HG02798 (cell line): ENCODE results near the gene ZC3H11A.
"Not testable (repeated sequence)": the region's sequence is repeated elsewhere in the genome, so short reads cannot be mapped to it uniquely, and the experiment has no call there.

Experiments
- ATAC-seq: cut with Tn5 transposase; IDR thresholded peaks from one replicate; pipeline ENCODE4 v1.9.1; 2021; ENCODE audit warnings: mild to moderate bottlenecking; ENCODE audit not compliant: unreplicated experiment, poor library complexity

ZC3H11A gene

DNA sequence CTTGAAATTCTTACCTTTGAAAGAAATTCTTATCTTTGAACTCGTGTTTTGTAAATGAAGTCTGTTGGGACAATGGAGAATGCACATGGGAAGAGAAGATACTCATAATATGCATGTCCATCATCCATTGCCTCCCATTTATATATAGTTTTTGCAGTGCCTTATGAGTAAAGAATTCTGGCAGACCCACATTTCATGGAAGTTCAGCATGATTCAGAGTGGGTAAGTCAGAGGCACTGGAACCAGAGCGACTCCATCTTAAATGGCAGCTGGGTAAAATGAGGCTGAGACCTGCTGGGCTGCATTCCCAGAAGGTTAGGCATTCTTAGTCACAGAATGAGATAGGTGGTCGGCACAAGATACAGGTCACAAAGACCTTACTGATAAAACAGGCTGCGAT lies 16.6 kb upstream of the ZC3H11A start:
- no peak for ATAC-seq

DNA sequence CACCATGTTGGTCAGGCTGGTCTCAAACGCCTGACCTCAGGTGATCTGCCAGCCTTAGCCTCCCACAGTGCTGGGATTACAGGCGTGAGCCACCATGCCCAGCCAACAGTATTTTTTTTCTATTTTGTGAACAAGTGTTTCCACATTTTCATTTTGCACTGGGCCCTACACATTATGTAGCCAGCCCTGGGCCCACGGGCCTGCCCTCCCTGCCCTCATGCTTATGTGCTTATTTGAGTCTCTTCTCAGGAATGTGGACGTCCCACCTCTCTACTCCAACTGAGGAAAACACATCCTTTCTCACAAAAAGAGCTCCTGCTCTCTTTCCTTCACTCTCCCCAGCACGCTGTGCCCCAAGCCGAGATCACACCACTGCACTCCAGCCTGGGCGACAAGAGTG lies 13.5 kb upstream of the ZC3H11A start:
- no peak for ATAC-seq

DNA sequence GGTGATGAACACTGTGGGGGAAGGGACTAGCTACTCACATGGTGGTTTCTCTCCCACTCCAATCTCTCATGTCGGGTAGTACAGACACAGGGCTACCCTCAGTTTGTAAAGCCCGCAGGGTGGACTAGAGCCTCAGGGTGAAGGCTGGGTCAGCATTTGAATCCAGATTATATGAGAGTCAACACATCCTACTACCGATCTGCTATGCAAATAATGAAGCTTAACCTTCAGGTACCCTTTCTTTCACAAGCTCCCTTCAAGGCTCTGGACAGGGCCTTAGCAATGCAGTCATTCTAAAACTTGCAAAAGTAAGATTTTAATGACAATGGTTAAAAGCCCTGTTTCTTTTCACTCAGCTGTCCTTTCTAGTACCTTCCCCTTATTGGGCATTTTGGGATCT lies 5.5 kb upstream of the ZC3H11A start:
- no peak for ATAC-seq

DNA sequence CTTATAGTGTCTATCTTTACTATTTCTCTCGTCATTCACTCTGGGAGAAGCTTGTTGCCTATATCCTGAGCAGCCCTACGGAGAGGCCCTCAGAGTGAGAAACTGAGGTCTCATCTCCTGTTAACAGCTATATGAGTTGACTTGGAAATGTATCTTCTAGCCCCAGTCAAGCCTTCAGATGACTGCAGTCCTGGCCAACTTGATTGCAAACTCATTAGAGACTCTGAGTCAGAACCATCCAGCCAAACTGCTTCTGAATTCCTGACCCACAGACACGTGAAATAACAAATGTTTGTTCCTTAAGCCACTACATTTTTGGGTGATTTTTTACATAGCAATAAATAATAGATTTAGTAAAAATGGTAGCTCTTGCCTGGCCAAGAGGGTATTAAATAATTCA lies 3.9 kb upstream of the ZC3H11A start:
- no peak for ATAC-seq

DNA sequence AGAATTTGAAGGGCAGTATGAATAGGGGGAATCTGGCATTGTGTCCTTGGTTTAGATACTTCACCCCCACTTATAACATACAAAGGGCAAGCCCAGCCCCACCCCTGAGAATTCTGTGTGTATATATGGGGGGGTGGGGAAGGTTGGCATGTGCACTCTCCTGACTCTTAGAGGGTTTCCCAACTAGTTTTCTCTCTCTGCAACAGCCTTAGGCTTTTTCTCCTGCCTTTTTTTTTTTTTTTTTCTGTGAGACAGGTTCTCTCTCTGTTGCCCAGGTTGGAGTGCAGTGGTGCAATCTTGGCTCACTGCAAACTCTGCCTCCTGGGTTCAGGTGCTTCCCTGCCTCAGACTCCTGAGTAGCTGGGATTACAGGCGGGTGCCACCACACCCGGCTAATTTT lies 2.9 kb upstream of the ZC3H11A start:
- no peak for ATAC-seq

DNA sequence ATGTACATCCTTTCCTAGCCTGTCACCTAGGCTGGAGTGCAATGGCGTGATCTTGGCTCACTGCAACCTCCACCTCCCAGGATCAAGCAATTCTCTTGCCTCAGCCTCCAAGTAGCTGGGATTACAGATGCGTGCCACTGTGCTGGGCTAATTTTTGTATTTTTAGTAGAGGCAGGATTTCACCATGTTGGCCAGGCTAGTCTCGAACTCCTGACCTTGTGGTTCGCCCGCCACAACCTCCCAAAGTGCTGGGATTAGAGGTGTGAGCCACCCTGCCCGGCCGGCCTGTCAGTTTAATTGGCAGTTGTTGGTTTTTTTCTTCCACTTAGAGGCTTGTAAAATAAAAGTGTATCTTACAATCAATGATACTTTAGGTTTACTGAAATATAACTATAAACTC lies 1.9 kb upstream of the ZC3H11A start:
- ATAC-seq: not testable (repeated sequence)

DNA sequence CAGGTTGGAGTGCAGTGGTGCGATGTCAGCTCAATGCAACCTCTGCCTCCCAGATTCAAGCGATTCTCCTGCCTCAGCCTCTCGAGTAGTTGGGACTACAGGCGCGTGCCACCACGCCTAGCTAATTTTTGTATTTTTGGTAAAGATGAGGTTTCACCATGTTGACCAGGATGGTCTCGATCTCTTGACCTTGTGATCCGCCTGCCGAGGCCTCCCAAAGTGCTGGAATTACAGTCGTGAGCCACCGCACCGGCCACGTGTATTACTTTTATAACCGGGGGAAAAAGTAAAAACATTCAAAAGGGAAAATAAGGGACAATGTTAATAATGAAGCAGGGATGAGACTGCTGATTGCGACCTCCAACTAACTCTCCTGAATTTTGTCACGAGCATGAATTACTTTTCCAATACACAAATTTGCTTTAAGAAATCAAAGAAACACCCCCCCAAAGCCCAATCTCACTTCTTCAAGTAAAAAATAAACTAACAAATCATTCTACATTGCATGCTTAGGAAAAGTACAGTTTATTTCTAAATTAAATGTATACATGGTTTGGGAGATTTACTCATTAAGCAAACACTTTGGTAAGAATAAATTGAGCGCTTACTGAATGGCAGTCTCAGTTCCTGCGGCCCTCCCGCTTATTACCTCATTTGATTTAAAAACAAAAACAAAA lies 521 bp upstream of the ZC3H11A start:
- ATAC-seq: no peak

DNA sequence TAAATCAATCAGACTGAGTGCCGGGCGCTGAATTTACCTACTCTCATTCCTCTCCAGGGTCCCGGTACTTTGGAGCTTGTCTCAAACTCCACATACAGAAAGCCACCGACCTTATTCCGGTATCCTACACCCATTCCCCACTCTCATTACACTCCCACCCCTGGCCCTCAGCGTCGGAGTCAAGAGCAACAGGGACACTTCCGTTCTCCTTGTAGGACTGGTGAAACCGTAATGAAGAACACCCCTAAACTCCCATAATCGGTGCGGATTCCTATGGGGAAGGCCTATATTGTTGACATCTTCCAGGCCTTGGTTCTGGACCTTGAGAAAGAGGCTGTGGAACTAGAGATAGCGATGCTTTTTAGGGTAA lies 798 bp downstream of the ZC3H11A start:
- ATAC-seq: peak; percentile 28

DNA sequence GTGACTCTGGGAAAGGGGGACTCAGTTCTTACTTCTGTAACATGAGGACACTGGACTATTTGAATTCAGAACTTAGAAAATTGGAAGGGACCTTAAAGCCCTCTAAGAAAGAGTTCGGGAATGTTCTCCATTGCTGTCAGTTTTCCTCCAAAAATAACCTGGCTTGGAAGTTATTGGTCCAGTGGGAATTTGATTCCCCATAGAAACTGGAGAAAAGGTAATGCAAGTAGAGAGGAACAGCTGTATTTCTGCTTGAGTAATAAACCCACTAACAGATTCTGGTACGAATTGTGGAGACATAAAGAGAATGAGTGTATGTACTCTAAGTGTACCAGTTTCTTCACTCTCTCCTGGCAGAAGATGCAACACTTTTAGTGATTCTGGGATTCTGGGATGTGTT lies 1.8 kb downstream of the ZC3H11A start:
- ATAC-seq: no peak

DNA sequence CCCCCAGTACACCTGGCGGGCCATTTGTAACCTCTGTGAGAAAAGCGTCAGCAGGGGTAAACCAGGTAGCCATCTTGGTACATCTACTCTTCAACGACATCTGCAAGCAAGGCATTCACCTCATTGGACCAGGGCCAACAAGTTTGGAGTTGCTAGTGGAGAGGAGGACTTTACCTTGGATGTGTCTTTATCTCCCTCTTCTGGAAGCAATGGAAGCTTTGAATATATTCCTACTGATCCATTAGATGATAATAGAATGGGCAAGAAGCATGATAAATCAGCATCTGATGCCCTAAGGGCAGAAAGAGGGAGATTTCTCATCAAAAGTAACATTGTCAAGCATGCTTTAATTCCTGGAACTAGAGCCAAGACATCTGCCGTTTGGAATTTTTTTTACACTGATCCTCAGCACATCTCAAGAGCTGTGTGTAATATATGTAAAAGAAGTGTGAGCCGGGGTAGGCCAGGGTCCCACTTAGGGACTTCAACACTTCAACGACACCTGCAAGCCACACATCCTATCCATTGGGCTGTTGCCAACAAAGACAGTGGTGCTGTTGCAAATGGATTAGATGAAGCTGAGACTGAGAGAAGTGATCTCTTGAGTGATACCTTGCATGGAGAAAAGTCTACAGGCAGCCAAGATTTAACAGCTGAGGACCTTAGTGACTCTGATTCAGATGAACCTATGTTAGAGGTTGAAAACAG lies 2.7 kb downstream of the ZC3H11A start:
- no peak for ATAC-seq

DNA sequence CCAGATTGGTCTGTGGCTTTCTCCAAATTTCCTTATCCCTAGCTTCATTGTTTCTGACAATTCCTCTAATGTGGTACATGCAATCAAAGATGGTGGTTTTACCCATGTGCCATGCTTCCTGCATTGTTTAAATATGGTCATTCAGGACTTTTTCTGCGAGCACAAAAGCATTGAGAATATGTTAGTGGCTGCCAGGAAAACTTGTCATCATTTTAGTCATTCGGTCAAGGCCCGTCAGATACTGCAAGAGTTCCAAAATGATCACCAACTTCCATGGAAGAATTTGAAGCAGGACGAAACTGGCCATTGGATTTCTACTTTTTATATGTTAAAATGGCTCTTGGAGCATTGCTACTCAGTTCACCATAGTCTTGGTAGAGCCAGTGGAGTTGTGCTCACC lies 3.7 kb downstream of the ZC3H11A start:
- ATAC-seq: no peak

DNA sequence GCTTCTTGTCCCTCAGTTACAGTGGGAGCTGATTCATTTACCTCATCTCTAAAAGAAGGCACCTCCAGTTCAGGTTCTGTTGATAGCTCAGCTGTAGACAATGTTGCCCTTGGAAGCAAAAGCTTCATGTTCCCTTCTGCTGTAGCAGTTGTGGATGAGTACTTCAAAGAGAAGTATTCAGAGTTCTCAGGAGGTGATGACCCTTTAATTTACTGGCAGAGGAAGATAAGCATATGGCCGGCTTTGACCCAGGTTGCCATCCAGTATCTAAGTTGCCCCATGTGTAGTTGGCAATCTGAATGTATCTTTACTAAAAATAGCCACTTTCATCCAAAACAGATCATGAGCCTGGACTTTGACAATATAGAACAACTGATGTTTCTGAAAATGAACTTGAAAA lies 4.5 kb downstream of the ZC3H11A start:
- ATAC-seq: no peak

DNA sequence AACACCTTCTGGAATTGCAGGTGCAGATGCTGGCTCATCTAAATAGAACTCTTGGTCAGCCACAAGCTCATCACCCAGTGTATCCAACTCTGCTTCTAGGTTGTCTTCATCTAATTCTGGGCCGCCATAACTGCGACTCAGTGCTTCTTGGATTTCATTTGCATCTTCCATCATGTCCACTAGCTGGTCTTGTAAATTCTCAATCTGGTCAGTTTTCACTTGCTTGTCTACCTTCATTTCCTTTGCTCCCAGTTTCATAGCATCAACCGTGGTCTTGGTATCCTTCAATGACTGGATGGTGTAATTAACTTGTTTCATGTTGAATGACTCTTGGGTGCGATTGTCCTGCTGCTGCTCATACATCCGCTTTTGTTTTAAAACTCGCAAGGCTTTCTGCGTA lies 10.3 kb downstream of the ZC3H11A start:
- no peak for ATAC-seq

DNA sequence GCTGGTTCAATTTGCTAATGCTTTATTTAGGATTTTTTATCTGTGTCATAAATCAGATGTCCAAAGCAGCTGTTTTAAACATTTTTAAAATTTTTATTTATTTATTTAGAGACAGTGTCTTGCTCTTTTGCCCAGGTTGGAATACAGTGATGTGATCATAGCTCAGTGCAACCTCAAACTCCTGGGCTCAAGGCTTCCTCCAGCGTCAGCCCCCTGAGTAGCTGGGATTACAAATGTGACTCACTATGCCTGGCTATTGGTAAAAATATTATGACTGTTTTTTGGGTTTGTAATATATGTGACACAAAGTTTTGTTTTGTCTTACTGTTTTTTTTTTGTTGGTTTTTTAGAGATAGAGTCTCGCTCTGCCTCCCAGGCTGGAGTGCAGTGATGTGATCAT lies 11.8 kb downstream of the ZC3H11A start:
- no peak for ATAC-seq

DNA sequence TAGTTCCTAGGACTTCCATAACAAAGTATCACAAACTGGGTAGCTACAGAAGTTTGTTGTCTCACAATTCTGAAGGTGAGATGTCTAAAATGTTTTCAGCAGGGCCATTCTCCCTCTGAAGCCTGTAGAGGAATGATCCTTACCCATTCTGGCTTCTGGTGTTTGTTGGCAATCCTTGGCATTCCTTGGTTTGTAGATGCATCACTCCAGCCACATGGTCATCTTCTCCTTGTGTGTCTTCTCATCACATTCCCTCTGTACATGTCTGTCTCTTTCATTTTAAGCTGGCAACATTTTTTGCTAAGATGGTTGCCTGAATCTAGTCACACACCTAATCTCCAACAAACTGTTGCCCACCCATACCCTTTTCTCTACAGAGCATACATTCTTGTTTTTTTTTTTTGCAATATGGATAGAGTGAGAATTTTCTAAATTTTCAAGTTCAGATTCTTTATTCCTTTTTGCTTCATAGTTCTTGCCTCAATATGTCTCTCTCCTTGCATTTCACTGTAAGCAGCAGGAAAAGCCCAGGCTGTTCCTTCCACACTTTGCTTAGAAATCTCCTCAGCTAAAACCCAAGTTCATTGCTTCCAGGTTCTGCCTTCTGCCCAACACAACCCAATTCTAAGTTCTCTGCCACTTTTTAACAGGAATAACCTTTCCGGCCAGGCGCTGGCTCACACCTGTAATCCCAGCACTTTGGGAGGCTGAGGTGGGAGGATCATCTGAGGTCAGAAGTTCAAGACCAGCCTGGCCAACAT lies 18.3 kb downstream of the ZC3H11A start:
- ATAC-seq: no peak

DNA sequence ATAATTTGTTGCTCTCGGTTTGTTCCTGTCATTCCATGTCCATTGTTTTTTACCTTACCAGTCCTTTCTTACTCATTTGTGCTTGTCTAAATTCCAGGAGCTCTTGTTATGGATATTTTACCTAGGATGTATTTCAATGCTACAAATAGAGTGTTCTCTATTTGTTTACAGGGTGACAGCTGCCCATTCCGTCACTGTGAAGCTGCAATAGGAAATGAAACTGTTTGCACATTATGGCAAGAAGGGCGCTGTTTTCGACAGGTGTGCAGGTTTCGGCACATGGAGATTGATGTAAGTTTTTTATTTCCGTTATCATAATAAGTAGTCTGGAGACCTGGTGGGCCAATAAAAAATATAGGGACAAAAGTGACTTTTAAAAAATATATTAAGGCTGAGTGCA lies 23.0 kb downstream of the ZC3H11A start:
- ATAC-seq: no peak

DNA sequence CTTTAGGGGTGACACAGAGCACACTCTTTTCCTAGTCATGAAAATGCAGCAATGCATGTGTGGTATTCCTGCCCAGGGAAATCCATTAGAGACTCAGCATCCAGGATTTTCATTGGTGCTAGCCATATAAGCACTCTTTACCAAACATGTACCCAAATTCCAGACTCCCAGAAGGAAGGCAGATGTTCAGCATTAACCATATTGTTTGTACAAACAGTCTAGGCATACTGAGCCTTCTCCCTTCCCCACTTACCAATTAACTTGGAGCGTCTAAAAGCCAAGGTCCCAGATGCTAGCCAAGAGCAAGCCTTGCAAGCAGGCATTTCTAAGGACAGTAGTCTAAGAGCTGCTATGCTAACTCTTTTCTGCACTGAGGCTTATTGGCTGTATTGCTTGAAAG lies 27.9 kb downstream of the ZC3H11A start:
- ATAC-seq: no peak

DNA sequence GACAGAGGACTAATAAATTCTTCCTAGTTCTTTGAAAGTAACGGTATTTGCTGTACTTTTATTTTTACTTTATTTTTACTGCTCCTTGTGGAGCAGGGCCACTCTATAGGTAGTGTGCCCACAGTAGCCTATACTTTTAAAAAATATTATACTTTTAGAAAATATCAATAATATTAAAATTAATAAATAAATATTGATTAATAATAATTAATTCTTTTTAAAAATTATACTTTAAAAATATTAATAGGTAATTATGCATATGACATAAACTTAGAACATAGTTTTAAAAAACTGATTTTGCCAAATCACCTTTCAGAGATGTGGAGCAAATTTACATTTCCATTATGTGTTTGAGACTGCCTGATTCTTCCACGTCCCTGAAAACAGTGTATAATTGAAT lies 30.8 kb downstream of the ZC3H11A start:
- ATAC-seq: no peak

DNA sequence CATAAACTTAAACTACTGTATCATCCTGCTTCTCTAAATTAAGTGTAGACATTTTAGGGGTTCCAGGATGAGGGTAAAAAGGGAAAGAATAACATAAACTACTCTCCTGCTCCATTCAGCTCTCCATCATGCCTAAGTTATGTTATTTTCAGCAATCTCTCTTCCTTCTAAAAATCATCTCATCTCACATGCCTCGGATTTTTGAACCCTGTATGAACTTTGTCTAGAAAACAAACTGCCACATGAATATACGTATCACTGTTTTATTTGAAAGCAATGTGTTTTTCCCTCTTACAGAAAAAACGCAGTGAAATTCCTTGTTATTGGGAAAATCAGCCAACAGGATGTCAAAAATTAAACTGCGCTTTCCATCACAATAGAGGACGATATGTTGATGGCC lies 32.6 kb downstream of the ZC3H11A start:
- ATAC-seq: no peak

DNA sequence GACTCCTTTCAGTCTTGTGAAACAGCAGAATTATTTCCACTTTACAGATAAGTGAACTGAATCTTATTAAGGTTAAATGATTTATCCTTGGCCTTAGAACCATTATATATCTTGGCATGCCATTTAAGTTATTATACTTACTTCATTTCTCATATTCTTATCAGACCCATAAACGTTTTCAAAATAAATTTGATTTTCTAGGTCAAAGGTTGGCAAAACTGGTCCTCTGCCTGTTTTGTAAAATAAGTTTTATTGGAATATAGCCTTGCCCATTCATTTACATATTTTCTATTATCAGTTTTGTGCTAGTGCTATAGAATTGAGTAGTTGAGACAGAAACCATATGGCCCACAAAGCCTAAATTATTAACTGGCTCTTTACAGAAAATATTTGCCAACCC lies 33.1 kb downstream of the ZC3H11A start:
- ATAC-seq: no peak

DNA sequence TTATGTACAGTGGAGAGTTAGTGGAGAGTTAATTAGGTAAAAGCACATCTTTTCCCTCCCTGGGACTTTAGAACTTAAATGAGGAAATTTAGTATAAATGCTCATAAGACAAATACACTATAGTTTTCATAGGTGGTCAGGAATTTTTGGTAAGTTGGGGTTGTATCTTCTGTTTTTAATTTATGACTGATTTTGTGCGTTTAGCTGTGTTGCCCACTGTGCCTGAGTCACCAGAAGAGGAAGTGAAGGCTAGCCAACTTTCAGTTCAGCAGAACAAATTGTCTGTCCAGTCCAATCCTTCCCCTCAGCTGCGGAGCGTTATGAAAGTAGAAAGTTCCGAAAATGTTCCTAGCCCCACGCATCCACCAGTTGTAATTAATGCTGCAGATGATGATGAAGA lies 33.8 kb downstream of the ZC3H11A start:
- ATAC-seq: not testable (repeated sequence)

DNA sequence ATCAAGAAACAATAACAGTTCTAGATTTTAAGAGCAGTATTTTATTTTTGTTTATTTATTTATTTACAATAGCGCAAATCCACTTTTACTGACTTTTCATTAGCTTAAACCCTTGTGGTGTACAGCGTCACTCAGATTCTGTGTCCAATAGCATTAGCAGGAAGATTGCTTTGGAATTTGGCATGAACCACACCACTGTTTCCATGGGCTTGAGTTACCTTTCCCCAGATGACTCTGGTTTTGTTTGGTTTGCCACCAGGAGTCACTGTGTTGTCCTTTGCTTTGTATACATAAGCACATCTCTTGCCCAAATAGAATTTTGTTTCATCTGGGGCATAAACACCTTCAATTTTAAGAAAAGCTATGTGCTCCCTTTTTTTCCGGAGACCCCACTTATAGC lies 40.1 kb downstream of the ZC3H11A start:
- ATAC-seq: no peak
